NCI-H2196 (cell line): Measurements from ENCODE around the gene MRPS35.

Experiments used
- DNase-seq: peaks from one replicate; lab custom pipeline; 2025; ENCODE audit not compliant: unreplicated experiment; lab: John Stamatoyannopoulos, UW

Gene MRPS35

GRCh38 chr12:27710592-27711316, at the start of gene MRPS35:
Gene MRPS35, plus strand, starts transcription at chr12:27710832. Its CDS starts 12 bp downstream, at chr12:27710844.
- DNase-seq: peak; percentile 98

DNA sequence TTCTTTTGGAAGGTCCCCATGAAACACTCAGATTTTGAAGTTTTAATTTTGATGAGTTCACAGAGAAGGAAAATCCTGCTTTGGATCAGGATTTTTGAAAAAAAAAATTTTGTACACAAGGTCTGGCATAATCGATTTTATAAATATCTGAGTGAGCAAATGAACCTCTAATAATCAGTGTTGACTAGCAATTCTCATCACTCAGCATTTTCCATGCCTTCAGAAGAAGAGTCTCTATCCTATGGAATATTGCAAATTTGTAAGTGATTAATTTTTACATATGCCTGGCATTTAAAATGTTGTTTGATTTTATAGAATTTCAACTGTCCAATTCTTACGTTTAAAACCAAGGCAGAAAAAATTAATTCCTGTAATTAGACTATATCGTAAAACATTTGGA, 44.9 kb upstream of the MRPS35 start:
- DNase-seq: no peak

- DNase-seq: no peak
Measured at GRCh38 chr12:27666510-27666909, 44.1 kb upstream of the MRPS35 start.

- DNase-seq: no peak
Measured at GRCh38 chr12:27667540-27667939, 43.1 kb upstream of the MRPS35 start.

DNA sequence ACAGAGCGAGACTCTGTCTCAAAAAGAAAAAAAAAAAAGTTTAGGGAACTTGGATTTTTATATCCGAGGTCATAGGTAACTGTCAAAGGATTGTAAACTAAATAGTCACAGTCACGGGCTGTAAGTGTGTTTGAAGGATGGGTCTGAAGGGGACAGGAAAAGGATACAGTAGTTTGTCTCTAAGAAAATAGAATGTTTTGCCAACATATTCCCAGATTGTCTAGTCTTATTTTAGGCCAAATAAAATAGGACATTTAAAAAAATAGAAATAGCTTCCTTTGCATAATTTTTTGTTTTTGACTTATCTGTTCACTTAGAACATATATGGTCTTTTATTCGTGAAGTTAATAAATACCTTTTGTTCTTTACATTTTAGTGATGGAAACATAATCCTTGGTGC, 38.6 kb upstream of the MRPS35 start:
- DNase-seq: no peak

DNA sequence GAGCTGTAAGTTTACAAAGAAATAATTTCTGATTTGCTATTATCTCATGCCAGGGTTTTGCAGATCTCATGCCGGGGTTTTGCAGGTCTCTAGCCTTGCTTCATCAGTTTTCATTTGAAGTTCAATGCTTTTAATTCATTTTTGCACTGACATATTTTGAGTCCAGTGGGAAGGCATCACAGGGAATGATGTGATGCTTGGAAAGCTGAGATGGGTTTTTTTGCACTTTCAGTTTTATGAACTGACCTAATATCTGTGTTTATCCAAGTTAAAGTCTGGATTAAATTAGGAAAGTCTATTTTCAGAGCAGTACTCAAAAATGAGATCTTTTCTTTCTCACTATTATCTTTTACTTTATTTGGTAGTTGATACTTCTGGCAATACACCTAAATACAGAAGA, 38.0 kb upstream of the MRPS35 start:
- DNase-seq: no peak

DNA sequence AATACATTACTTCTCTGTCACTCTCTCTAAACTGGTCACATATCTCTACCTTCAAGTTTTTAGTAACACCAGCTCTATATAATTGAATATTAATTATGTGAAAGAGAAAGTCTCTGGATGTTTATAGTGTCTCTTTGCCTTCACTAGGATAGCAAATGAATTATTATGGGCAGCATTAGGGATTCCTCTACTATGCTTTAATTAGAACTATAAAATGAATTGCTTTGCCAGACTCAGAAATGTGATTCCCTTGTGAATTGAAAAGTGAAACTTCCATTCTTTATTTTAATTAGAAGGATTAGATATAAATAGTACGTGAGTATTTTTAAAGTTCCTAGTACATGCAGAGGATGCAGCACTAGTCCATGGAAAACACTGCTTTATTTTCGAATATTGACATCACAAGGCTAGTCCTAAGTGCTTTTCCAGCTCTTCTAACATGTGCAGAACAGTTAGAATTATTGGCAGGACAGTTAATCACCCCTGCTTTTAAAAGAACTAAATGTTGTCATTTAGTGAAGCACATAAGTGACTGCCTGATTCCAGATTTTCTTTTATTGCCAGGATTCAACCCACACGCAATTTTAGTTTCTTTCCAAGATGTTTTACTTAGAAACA, 37.4 kb upstream of the MRPS35 start:
- no peak for DNase-seq

- no peak for DNase-seq
Measured at GRCh38 chr12:27674989-27675388, 35.6 kb upstream of the MRPS35 start.

DNA sequence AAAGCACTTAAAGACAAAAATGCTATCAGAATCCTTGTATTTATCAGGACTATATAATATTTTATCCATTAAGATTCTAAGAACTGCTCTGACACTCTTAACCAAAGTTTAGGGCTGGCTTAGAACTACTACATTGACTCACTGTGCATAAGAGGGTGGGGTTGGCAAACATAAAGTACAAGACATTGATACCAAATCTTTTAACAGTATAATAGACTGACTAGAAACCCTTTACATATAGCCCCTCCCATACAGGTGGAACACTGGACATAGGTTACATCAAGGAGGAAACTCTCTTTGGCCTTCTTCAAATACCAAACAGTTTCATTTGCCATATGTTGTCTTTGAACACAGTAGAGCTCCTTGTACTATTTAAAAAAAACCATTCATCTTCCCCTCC, 30.0 kb upstream of the MRPS35 start:
- no peak for DNase-seq

- no peak for DNase-seq
Measured at GRCh38 chr12:27682534-27682933, 28.1 kb upstream of the MRPS35 start.

- DNase-seq: no peak
Measured at GRCh38 chr12:27685274-27685673, 25.4 kb upstream of the MRPS35 start.

DNA sequence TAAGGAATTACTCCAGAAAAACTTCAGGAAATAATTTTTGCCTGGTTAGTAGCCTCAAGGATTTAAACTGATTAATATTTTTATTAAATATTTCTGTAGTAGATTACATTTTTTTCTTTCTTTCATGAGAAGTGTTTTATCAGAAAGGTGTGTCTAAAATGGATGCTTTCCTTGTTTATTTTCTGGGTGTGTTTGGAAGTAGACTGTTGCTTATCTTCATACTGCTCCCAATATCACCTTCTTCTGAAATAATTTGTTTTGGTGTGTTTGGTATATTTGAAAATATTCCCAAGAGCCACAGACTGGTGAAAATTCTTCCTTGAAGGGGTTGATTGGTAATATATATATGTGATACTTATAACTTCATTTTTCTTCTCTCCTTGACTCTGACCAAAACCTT, 24.5 kb upstream of the MRPS35 start:
- DNase-seq: no peak

DNA sequence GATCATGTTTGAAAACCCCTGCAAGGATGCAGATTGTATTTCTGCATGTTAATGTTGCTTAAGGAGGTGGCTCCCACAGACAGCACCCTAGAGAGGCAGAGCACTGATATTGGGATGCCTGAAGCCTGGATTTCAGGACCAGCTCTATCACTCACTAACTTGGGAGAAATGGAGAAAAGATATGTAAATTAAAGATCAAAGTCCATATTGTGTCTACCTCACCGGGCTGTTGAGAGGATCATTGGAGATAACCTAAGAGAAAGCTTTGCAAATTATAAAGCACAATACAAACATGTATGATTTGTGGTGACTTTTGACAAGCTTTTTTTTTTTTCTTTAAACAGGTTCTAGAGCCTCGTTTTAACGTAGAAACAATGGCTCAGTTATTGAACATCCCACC, 22.0 kb upstream of the MRPS35 start:
- DNase-seq: no peak

DNA sequence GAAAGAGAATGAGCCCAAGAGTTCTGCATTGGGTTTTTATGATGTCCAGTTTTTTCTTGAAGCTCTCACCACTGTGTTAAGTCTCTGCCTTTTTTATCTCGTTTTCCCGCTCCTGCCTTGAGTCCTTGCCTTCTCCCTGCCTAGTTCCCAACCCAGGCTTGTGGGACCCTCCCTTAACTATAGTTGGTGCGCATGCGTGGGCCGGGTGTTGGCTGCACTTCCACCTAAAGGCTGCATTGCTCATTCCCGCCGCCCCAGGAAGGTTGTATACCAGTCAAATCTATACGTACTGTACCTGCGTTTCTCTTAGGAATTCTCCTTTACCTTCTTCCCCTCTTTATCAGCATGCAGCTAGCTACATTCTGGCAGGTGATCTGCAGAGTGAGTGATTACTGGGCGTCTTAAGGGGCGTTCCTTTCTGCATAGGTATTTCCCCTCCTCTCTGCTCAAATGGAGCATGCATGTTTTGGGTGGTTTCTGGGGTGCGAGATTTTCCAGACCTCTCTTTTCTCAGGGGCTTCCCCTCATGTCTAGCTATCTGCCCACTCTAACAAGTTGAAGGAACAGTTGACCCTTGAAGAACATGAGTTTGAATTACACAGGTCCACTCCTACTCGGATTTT, 21.0 kb upstream of the MRPS35 start:
- no peak for DNase-seq

GRCh38 chr12:27693403-27693802, 17.2 kb upstream of the MRPS35 start:
- DNase-seq: no peak

GRCh38 chr12:27695556-27696292, 14.9 kb upstream of the MRPS35 start:
- DNase-seq: no peak

DNA sequence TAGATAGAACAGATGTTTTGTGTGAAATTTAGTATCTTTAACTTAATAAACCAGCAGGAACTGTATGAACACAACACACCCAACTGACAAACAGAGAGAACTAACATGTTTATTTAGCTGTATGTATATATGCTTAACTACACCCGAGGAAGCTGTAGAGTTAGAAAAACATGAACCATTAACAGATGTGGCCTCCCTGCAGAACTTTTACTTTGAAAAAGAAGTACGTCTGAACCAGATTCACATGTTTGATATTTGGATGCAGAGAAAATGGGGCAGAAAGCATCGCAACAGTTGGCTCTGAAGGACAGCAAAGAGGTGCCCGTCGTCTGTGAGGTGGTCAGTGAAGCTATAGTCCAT, 14.4 kb upstream of the MRPS35 start, which contains the start of gene REP15:
Gene REP15, plus strand, starts transcription at position 155 of the 360 bp plus-strand sequence. Its CDS starts 116 bp downstream, at position 271.
- no peak for DNase-seq

DNA sequence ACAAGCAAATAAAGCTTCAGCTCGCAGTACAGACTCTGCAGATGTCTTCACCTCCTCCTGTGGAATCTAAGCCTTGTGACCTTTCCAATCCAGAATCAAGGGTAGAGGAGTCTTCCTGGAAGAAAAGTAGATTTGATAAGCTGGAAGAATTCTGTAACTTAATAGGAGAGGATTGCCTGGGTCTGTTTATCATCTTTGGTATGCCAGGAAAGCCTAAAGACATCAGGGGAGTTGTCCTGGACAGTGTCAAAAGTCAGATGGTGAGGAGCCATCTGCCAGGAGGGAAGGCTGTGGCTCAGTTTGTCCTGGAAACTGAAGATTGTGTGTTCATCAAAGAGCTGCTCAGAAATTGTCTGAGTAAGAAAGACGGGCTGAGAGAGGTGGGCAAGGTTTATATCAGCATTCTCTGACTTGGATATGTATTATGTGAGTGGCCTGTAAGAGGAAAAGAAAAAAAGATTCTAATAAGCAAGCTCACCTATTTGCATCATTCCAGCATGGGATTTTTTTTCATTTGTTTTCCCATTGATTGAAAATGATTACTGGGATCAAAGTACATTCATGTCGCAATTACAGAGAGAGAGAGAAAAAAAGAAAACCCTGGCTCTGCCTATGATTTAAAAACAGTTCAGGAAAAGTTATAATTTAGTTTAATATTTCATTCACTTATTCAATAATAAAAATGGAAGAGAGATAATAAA, 13.6 kb upstream of the MRPS35 start:
- no peak for DNase-seq

- DNase-seq: peak; percentile 88
Measured at GRCh38 chr12:27703720-27704452, 6.7 kb upstream of the MRPS35 start.

DNA sequence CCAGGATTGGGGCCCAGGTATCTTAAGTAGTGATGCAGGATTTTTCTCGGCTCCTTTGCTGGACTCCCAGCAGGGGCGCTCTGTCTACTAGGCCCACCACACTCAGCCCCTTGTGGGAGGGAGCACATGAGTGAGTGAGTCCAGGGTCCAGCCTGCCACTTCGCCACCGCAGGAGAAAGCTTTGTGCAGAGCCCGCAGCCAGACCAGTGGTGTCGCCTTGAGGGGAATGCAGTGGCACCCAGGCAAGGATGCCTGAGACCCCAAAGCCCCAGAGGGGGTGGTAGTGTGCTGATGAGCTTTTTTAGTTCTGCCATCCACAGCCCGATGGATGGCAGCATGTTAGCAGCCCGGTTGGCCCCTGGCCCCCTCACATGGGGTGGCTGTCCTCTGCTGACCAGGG, 5.4 kb upstream of the MRPS35 start:
- DNase-seq: no peak
